Fibroblast of lung (primary cell): ENCODE measurements around the gene ZBTB7C. TPM values are rescaled to one million over a fixed set of nuclear protein-coding genes. Genes with fewer than 3 reads are reported as not detected.

Experiments used
- DNase-seq, 2 donors: peaks; one replicate each; pipeline versions ENCODE4 v3.0.0 to v3.0.0-alpha.2; 2010; ENCODE audit warnings: low read depth in 2 of 2
- H2AFZ ChIP-seq: 2 replicates; pipeline ENCODE4 v1.5.1; 2012; ENCODE audit warnings: low read length, control low read depth, inconsistent platforms
- H3K27ac ChIP-seq: 2 replicates; pipeline ENCODE4 v1.5.1; 2011; ENCODE audit warnings: low read length, control low read depth; ENCODE audit not compliant: insufficient read depth
- H3K27me3 ChIP-seq: 2 replicates; pipeline ENCODE4 v1.5.1; 2011; ENCODE audit warnings: mild to moderate bottlenecking, low read length; ENCODE audit not compliant: control insufficient read depth, insufficient read depth
- H3K36me3 ChIP-seq: 2 replicates; pipeline ENCODE4 v1.5.1; 2011; ENCODE audit warnings: low read length; ENCODE audit not compliant: control insufficient read depth, insufficient read depth
- H3K4me1 ChIP-seq: 2 replicates; pipeline ENCODE4 v1.5.1; 2011; ENCODE audit warnings: low read length; ENCODE audit not compliant: control insufficient read depth, insufficient read depth; ENCODE audit errors: extremely low read depth
- H3K4me2 ChIP-seq: 2 replicates; pipeline ENCODE4 v1.5.1; 2011; ENCODE audit warnings: low read length, control low read depth; ENCODE audit not compliant: insufficient read depth; ENCODE audit errors: extremely low read depth
- H3K4me3 ChIP-seq, 4 experiments: fragments of 200-600 bp in 1 of 4; sonication (generic) in 1 of 4; replicated peaks in 1 of 4; 2 replicates each; pipeline ENCODE4 v1.5.1; 2011 to 2016; ENCODE audit warnings: low read length in 4 of 4, low read depth in 3 of 4, mild to moderate bottlenecking in 3 of 4, control low read depth in 2 of 4, inconsistent platforms in 1 of 4, mixed read lengths in 1 of 4; ENCODE audit not compliant: insufficient read depth in 1 of 4; ENCODE audit errors: control extremely low read depth in 1 of 4
- H3K79me2 ChIP-seq: 2 replicates; pipeline ENCODE4 v1.5.1; 2012; ENCODE audit warnings: mild to moderate bottlenecking, low read length, inconsistent platforms; ENCODE audit not compliant: control insufficient read depth, insufficient read depth
- H3K9ac ChIP-seq: 2 replicates; pipeline ENCODE4 v1.5.1; 2011; ENCODE audit warnings: mild to moderate bottlenecking, low read length, control low read depth; ENCODE audit not compliant: insufficient read depth
- H3K9me3 ChIP-seq: 2 replicates; pipeline ENCODE4 v1.5.1; 2012; ENCODE audit warnings: low read depth, low read length; ENCODE audit not compliant: control insufficient read depth, insufficient read depth
- H4K20me1 ChIP-seq: 2 replicates; pipeline ENCODE4 v1.5.1; 2011; ENCODE audit warnings: low read length; ENCODE audit not compliant: control insufficient read depth, insufficient read depth; ENCODE audit errors: extremely low read depth
- EZH2 ChIP-seq: IDR thresholded peaks from 2 replicates; pipeline ENCODE4 v1.5.1; 2012; ENCODE audit warnings: low read length, control low read depth, mild to moderate bottlenecking; ENCODE audit errors: missing control alignments
- polyA plus RNA-seq, 2 donors: library from polyadenylated mRNA; depleted of rRNA in 1 of 2; stranded (reverse) in 1 of 2; unstranded in 1 of 2; fragments of >200 nt; gene quantifications; 2 replicates each; pipeline ENCODE4 v1.2.1, GENCODE V29; 2011 to 2012; ENCODE audit warnings: missing spikeins in 1 of 2
- total RNA-seq: library from RNA; depleted of rRNA; stranded (reverse); fragments of >200 nt; gene quantifications from 2 replicates; pipeline ENCODE4 v1.2.1, GENCODE V29; 2014
- TF ChIP-seq, protein P1 (sequence below), 2 donors: IDR thresholded peaks in 1 of 2; conservative IDR thresholded peaks in 1 of 2; 1 replicate in 1 of 2; 2 replicates in 1 of 2; pipeline ENCODE4 v1.5.1; 2011 to 2012; ENCODE audit warnings: low read length in 2 of 2, control low read depth in 1 of 2, inconsistent platforms in 1 of 2, low read depth in 1 of 2, mild to moderate bottlenecking in 1 of 2

The ZBTB7C gene
- total and polyA plus RNA-seq, 2 donors (not counting 1 experiment from before 2014, with no cell fraction given): 0.19 to 0.33 TPM

DNA sequence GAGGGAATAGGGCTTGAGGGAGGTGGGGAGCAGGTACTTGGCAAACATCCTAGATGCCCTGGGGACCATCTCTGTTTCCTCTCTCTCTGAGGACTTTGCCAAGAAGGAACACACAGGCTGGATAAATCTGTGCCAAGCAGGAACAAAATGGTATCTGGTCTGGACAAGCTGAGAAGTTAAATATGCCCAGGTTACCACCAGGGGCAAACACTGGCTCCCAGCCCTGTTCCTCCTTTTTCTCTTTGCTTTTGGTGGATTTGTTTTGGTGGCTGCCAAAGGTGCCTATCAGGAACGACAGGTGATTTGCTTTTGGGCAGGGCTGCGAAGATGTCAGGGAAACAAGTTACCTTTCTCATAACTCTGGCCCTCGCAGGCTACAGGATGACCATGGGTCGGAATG lies 251.2 kb downstream of the ZBTB7C start:
- H3K4me3 ChIP-seq: no peak overlapping the region
- H3K27me3 ChIP-seq: no peaks in the 10 kb centered on the region
- H3K4me2 ChIP-seq: no peak overlapping the region
- no peak for TF ChIP-seq EZH2
- TF ChIP-seq, protein P1, sequence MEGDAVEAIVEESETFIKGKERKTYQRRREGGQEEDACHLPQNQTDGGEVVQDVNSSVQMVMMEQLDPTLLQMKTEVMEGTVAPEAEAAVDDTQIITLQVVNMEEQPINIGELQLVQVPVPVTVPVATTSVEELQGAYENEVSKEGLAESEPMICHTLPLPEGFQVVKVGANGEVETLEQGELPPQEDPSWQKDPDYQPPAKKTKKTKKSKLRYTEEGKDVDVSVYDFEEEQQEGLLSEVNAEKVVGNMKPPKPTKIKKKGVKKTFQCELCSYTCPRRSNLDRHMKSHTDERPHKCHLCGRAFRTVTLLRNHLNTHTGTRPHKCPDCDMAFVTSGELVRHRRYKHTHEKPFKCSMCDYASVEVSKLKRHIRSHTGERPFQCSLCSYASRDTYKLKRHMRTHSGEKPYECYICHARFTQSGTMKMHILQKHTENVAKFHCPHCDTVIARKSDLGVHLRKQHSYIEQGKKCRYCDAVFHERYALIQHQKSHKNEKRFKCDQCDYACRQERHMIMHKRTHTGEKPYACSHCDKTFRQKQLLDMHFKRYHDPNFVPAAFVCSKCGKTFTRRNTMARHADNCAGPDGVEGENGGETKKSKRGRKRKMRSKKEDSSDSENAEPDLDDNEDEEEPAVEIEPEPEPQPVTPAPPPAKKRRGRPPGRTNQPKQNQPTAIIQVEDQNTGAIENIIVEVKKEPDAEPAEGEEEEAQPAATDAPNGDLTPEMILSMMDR (conservative IDR thresholded peaks at IDR 0.05 in 1 of 2, IDR thresholded peaks at IDR 0.05 in 1 of 2; ENCODE audit: low read depth in 1 of 2, low read length in 2 of 2): no peak
- H3K9ac ChIP-seq: no peak overlapping the region
- DNase-seq: no peak
- no peaks in the 10 kb centered on the region for H3K9me3 ChIP-seq
- no peaks in the 10 kb centered on the region for H3K79me2 ChIP-seq
- H3K36me3 ChIP-seq: no peaks in the 10 kb centered on the region
- H2AFZ ChIP-seq: no peak overlapping the region
- no peaks in the 10 kb centered on the region for H4K20me1 ChIP-seq
- H3K27ac ChIP-seq: no peak overlapping the region
- H3K4me1 ChIP-seq: peaks cover 3% of the 10 kb centered on the region

DNA sequence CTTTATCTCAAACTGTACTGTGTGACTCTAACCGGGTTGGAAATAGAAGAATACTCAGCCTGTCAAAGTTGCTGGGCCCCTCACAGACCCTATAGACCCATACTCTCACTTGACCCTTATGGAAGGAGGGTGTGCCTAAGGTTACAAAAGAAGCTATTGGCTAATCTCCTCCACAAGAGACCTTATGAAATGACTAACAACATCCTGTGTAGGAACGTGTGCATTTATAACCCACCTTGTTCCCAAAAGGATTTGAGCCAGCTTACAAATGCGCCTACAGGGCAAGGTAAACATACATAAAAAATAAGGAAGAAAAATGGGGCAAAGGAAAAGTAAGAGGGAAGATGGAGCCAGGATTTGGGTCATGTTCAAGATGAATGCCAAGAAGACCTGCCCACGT lies 253.3 kb downstream of the ZBTB7C start:
- no peaks in the 10 kb centered on the region for H3K27me3 ChIP-seq
- TF ChIP-seq EZH2: no peak
- TF ChIP-seq, protein P1 (conservative IDR thresholded peaks at IDR 0.05 in 1 of 2, IDR thresholded peaks at IDR 0.05 in 1 of 2; ENCODE audit: low read depth in 1 of 2, low read length in 2 of 2): no peak
- no peak overlapping the region for H3K27ac ChIP-seq
- H3K79me2 ChIP-seq: no peaks in the 10 kb centered on the region
- no peak for DNase-seq
- H3K9ac ChIP-seq: no peak overlapping the region
- no peak overlapping the region for H3K4me2 ChIP-seq
- H2AFZ ChIP-seq: no peak overlapping the region
- H4K20me1 ChIP-seq: no peaks in the 10 kb centered on the region
- H3K36me3 ChIP-seq: no peaks in the 10 kb centered on the region
- H3K9me3 ChIP-seq: no peaks in the 10 kb centered on the region
- no peak overlapping the region for H3K4me3 ChIP-seq
- H3K4me1 ChIP-seq: peaks cover 2% of the 10 kb centered on the region

DNA sequence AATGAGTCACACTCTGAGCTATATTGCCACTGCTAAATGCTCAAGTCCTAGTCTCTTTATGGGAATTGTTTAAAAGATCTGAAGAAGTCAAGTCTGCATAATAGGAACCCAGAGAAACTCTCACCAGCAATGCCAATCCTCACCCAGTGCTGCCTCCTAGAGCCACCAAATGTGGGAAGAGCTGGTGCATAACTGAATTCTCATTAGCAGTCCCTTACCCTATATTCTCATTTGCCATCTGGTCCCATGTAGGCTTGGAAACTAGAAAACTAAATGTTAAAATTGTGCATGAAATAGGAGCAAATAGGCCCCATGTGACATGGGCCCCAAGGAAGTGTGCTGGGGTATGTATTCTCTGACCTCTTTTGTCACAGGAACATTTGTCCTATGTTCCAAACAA lies 254.4 kb downstream of the ZBTB7C start:
- no peak overlapping the region for H3K27ac ChIP-seq
- H2AFZ ChIP-seq: no peak overlapping the region
- H3K4me1 ChIP-seq: peaks cover 2% of the 10 kb centered on the region
- no peak overlapping the region for H3K4me2 ChIP-seq
- H3K36me3 ChIP-seq: no peaks in the 10 kb centered on the region
- H3K9me3 ChIP-seq: no peaks in the 10 kb centered on the region
- TF ChIP-seq, protein P1 (conservative IDR thresholded peaks at IDR 0.05 in 1 of 2, IDR thresholded peaks at IDR 0.05 in 1 of 2; ENCODE audit: low read depth in 1 of 2, low read length in 2 of 2): no peak
- TF ChIP-seq EZH2: no peak
- no peak overlapping the region for H3K9ac ChIP-seq
- H4K20me1 ChIP-seq: no peaks in the 10 kb centered on the region
- DNase-seq: no peak
- H3K79me2 ChIP-seq: no peaks in the 10 kb centered on the region
- H3K27me3 ChIP-seq: no peaks in the 10 kb centered on the region
- no peak overlapping the region for H3K4me3 ChIP-seq
